ENCODE data around the gene CNGA4.

The CNGA4 gene

GRCh38 chr11:6238902-6239301 is at the start of gene CNGA4:
CNGA4 (plus strand) TSS chr11:6239089; CDS start chr11:6239207, 118 bp downstream.
- Histone ChIP-seq H3K9me3 (ENCODE audit: control insufficient read depth in 1 of 2, low read length in 2 of 2) (no peaks in the 10 kb centered on the region), H3K36me3 (ENCODE audit: control insufficient read depth in 1 of 2, insufficient read depth in 2 of 2, low read length in 2 of 2) (no peaks in the 10 kb centered on the region), H3K9ac (ENCODE audit: low read depth in 1 of 2, low read length in 2 of 2) (no peak within 1 kb of the TSS), H3K4me1 (ENCODE audit: control insufficient read depth in 1 of 2, insufficient read depth in 2 of 2, low read length in 2 of 2) (peaks cover under 1 to 2% of the 10 kb centered on the region in 2 donors), H3K27me3 (ENCODE audit: control insufficient read depth in 1 of 2, insufficient read depth in 2 of 2, low read length in 2 of 2) (no peaks in the 10 kb centered on the region), H3K27ac (ENCODE audit: low read depth, low read length) (no peak within 1 kb of the TSS), H3K4me3 (ENCODE audit: low read depth in 1 of 2, low read length in 2 of 2) (no peak within 1 kb of the TSS)

GRCh38 chr11:6191742-6192141 is 47.1 kb upstream of the CNGA4 start:
- H3K4me1 ChIP-seq (ENCODE audit: control insufficient read depth in 1 of 2, insufficient read depth in 2 of 2, low read length in 2 of 2) = no peaks in the 10 kb centered on the region
- no peaks in the 10 kb centered on the region for H3K9me3 ChIP-seq (ENCODE audit: control insufficient read depth in 1 of 2, low read length in 2 of 2)
- H3K27ac ChIP-seq (ENCODE audit: low read depth, low read length) = no peak overlapping the region
- H3K9ac ChIP-seq (ENCODE audit: low read depth in 1 of 2, low read length in 2 of 2) = no peak overlapping the region
- no peaks in the 10 kb centered on the region for H3K36me3 ChIP-seq (ENCODE audit: control insufficient read depth in 1 of 2, insufficient read depth in 2 of 2, low read length in 2 of 2)
- no peaks in the 10 kb centered on the region for H3K27me3 ChIP-seq (ENCODE audit: control insufficient read depth in 1 of 2, insufficient read depth in 2 of 2, low read length in 2 of 2)
- no peak overlapping the region for H3K4me3 ChIP-seq (ENCODE audit: low read depth in 1 of 2, low read length in 2 of 2)

GRCh38 chr11:6194065-6194581 is 44.8 kb upstream of the CNGA4 start:
- Histone ChIP-seq H3K27ac (ENCODE audit: low read depth, low read length) (no peak overlapping the region), H3K4me3 (ENCODE audit: low read depth in 1 of 2, low read length in 2 of 2) (no peak overlapping the region), H3K9ac (ENCODE audit: low read depth in 1 of 2, low read length in 2 of 2) (no peak overlapping the region), H3K4me1 (ENCODE audit: control insufficient read depth in 1 of 2, insufficient read depth in 2 of 2, low read length in 2 of 2) (no peaks in the 10 kb centered on the region), H3K27me3 (ENCODE audit: control insufficient read depth in 1 of 2, insufficient read depth in 2 of 2, low read length in 2 of 2) (no peaks in the 10 kb centered on the region), H3K36me3 (ENCODE audit: control insufficient read depth in 1 of 2, insufficient read depth in 2 of 2, low read length in 2 of 2) (no peaks in the 10 kb centered on the region), H3K9me3 (ENCODE audit: control insufficient read depth in 1 of 2, low read length in 2 of 2) (no peaks in the 10 kb centered on the region)

- H3K9me3 ChIP-seq (ENCODE audit: control insufficient read depth in 1 of 2, low read length in 2 of 2) = no peaks in the 10 kb centered on the region
- no peak overlapping the region for H3K4me3 ChIP-seq (ENCODE audit: low read depth in 1 of 2, low read length in 2 of 2)
- no peak overlapping the region for H3K9ac ChIP-seq (ENCODE audit: low read depth in 1 of 2, low read length in 2 of 2)
- H3K36me3 ChIP-seq (ENCODE audit: control insufficient read depth in 1 of 2, insufficient read depth in 2 of 2, low read length in 2 of 2) = no peaks in the 10 kb centered on the region
- H3K4me1 ChIP-seq (ENCODE audit: control insufficient read depth in 1 of 2, insufficient read depth in 2 of 2, low read length in 2 of 2) = no peaks in the 10 kb centered on the region
- H3K27me3 ChIP-seq (ENCODE audit: control insufficient read depth in 1 of 2, insufficient read depth in 2 of 2, low read length in 2 of 2) = no peaks in the 10 kb centered on the region
- H3K27ac ChIP-seq (ENCODE audit: low read depth, low read length) = no peak overlapping the region
These were observed 42.5 kb upstream of the CNGA4 start for GRCh38 chr11:6196396-6196795.

GRCh38 chr11:6197466-6198200 is 41.3 kb upstream of the CNGA4 start:
- no peak overlapping the region for H3K9ac ChIP-seq (ENCODE audit: low read depth in 1 of 2, low read length in 2 of 2)
- H3K36me3 ChIP-seq (ENCODE audit: control insufficient read depth in 1 of 2, insufficient read depth in 2 of 2, low read length in 2 of 2) = peaks cover 0 to 2% of the 10 kb centered on the region in 2 donors
- H3K27ac ChIP-seq (ENCODE audit: low read depth, low read length) = no peak overlapping the region
- H3K4me1 ChIP-seq (ENCODE audit: control insufficient read depth in 1 of 2, insufficient read depth in 2 of 2, low read length in 2 of 2) = no peaks in the 10 kb centered on the region
- no peak overlapping the region for H3K4me3 ChIP-seq (ENCODE audit: low read depth in 1 of 2, low read length in 2 of 2)
- no peaks in the 10 kb centered on the region for H3K9me3 ChIP-seq (ENCODE audit: control insufficient read depth in 1 of 2, low read length in 2 of 2)
- no peaks in the 10 kb centered on the region for H3K27me3 ChIP-seq (ENCODE audit: control insufficient read depth in 1 of 2, insufficient read depth in 2 of 2, low read length in 2 of 2)

- Histone ChIP-seq H3K27me3 (ENCODE audit: control insufficient read depth in 1 of 2, insufficient read depth in 2 of 2, low read length in 2 of 2) (no peaks in the 10 kb centered on the region), H3K9ac (ENCODE audit: low read depth in 1 of 2, low read length in 2 of 2) (no peak within 1 kb of the TSS), H3K36me3 (ENCODE audit: control insufficient read depth in 1 of 2, insufficient read depth in 2 of 2, low read length in 2 of 2) (peaks cover 0 to 14% of the 10 kb centered on the region in 2 donors), H3K4me1 (ENCODE audit: control insufficient read depth in 1 of 2, insufficient read depth in 2 of 2, low read length in 2 of 2) (no peaks in the 10 kb centered on the region), H3K9me3 (ENCODE audit: control insufficient read depth in 1 of 2, low read length in 2 of 2) (no peaks in the 10 kb centered on the region), H3K27ac (ENCODE audit: low read depth, low read length) (no peak within 1 kb of the TSS), H3K4me3 (ENCODE audit: low read depth in 1 of 2, low read length in 2 of 2) (no peak within 1 kb of the TSS)
These were observed 39.6 kb upstream of the CNGA4 start, which contains the start of gene OR52W1 for GRCh38 chr11:6199174-6199810. OR52W1 (plus strand) TSS chr11:6199224; CDS start chr11:6199224, 0 bp downstream.

- Histone ChIP-seq H3K27me3 (ENCODE audit: control insufficient read depth in 1 of 2, insufficient read depth in 2 of 2, low read length in 2 of 2) (no peaks in the 10 kb centered on the region), H3K36me3 (ENCODE audit: control insufficient read depth in 1 of 2, insufficient read depth in 2 of 2, low read length in 2 of 2) (peaks cover 0 to 27% of the 10 kb centered on the region in 2 donors), H3K9ac (ENCODE audit: low read depth in 1 of 2, low read length in 2 of 2) (no peak overlapping the region), H3K4me1 (ENCODE audit: control insufficient read depth in 1 of 2, insufficient read depth in 2 of 2, low read length in 2 of 2) (no peaks in the 10 kb centered on the region), H3K9me3 (ENCODE audit: control insufficient read depth in 1 of 2, low read length in 2 of 2) (no peaks in the 10 kb centered on the region), H3K4me3 (ENCODE audit: low read depth in 1 of 2, low read length in 2 of 2) (no peak overlapping the region), H3K27ac (ENCODE audit: low read depth, low read length) (no peak overlapping the region)
These were observed 37.9 kb upstream of the CNGA4 start for GRCh38 chr11:6200975-6201374.

- Histone ChIP-seq H3K4me3 (ENCODE audit: low read depth in 1 of 2, low read length in 2 of 2) (no peak overlapping the region), H3K9me3 (ENCODE audit: control insufficient read depth in 1 of 2, low read length in 2 of 2) (no peaks in the 10 kb centered on the region), H3K9ac (ENCODE audit: low read depth in 1 of 2, low read length in 2 of 2) (no peak overlapping the region), H3K36me3 (ENCODE audit: control insufficient read depth in 1 of 2, insufficient read depth in 2 of 2, low read length in 2 of 2) (peaks cover 0 to 31% of the 10 kb centered on the region in 2 donors), H3K4me1 (ENCODE audit: control insufficient read depth in 1 of 2, insufficient read depth in 2 of 2, low read length in 2 of 2) (no peaks in the 10 kb centered on the region), H3K27me3 (ENCODE audit: control insufficient read depth in 1 of 2, insufficient read depth in 2 of 2, low read length in 2 of 2) (no peaks in the 10 kb centered on the region), H3K27ac (ENCODE audit: low read depth, low read length) (no peak overlapping the region)
These were observed 37.4 kb upstream of the CNGA4 start for GRCh38 chr11:6201481-6201880.

GRCh38 chr11:6202041-6202440 is 36.8 kb upstream of the CNGA4 start:
- Histone ChIP-seq H3K27me3 (ENCODE audit: control insufficient read depth in 1 of 2, insufficient read depth in 2 of 2, low read length in 2 of 2) (no peaks in the 10 kb centered on the region), H3K9me3 (ENCODE audit: control insufficient read depth in 1 of 2, low read length in 2 of 2) (no peaks in the 10 kb centered on the region), H3K36me3 (ENCODE audit: control insufficient read depth in 1 of 2, insufficient read depth in 2 of 2, low read length in 2 of 2) (peaks cover 4 to 36% of the 10 kb centered on the region in 2 donors), H3K27ac (ENCODE audit: low read depth, low read length) (no peak overlapping the region), H3K4me3 (ENCODE audit: low read depth in 1 of 2, low read length in 2 of 2) (no peak overlapping the region), H3K4me1 (ENCODE audit: control insufficient read depth in 1 of 2, insufficient read depth in 2 of 2, low read length in 2 of 2) (no peaks in the 10 kb centered on the region), H3K9ac (ENCODE audit: low read depth in 1 of 2, low read length in 2 of 2) (no peak overlapping the region)

GRCh38 chr11:6203327-6203726 is 35.6 kb upstream of the CNGA4 start:
- H3K36me3 ChIP-seq (ENCODE audit: control insufficient read depth in 1 of 2, insufficient read depth in 2 of 2, low read length in 2 of 2) = peaks cover 10 to 48% of the 10 kb centered on the region in 2 donors
- no peaks in the 10 kb centered on the region for H3K9me3 ChIP-seq (ENCODE audit: control insufficient read depth in 1 of 2, low read length in 2 of 2)
- no peak overlapping the region for H3K4me3 ChIP-seq (ENCODE audit: low read depth in 1 of 2, low read length in 2 of 2)
- no peaks in the 10 kb centered on the region for H3K4me1 ChIP-seq (ENCODE audit: control insufficient read depth in 1 of 2, insufficient read depth in 2 of 2, low read length in 2 of 2)
- no peak overlapping the region for H3K27ac ChIP-seq (ENCODE audit: low read depth, low read length)
- H3K27me3 ChIP-seq (ENCODE audit: control insufficient read depth in 1 of 2, insufficient read depth in 2 of 2, low read length in 2 of 2) = no peaks in the 10 kb centered on the region
- H3K9ac ChIP-seq (ENCODE audit: low read depth in 1 of 2, low read length in 2 of 2) = no peak overlapping the region

Measured in duodenal mucosa (tissue), 2 donors.